ENCODE data around the gene PTPRN2. TPM values are rescaled to one million over a fixed set of nuclear protein-coding genes. Genes with fewer than 3 reads are reported as not detected.
A peak's percentile ranks its signal among the peaks of the same experiment; 100 is the strongest.
"Not testable (repeated sequence)": the region's sequence is repeated elsewhere in the genome, so short reads cannot be mapped to it uniquely, and the experiment has no call there.

Gene PTPRN2
- 7.8 TPM for total RNA-seq

DNA sequence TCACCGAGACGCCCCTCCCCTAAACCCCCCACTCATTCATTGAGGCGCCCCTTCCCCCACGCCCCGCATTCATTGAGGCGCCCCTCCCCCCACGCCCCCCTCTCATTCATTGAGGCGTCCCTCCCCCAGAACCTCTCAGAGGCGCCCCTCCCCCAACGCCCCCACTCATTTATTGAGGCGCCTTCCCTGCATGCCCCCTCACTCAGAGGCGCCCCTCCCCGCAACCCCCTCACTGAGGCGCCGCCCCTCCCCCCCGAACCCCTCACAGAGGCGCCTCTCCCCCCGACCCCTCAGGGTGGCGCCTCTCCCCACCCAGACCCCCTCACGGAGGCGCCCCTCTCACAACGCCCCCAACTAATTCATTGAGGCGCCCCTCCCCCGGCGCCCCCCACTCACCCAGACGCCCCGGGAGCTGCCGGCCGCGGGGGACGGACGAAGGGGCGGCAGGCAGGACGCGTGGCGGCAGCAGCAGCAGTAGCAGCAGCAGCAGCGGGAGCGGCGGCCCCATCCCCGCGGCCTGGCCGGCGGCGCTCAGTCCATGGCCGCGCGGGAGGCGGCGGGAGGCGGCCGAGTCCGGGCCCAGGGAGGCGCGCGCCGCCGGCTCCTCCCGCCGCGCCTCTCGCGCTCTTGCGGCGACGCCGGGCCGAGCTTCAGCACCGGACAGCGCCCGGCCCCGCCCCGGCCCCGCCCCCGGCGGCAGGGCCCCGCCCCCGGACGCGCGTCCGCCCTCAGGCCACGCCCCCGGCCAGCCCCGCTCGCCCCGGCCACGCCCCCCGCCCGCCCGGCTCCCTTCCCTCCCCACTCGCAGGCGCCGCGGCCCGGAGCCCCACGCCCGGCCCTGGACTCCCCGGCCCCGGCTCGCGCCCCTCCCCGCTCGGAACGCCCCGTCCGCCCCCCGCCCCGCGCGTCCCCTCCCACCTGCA, at the start of gene PTPRN2:
Gene PTPRN2 (minus strand): TSS at position 662 of the 923 bp plus-strand sequence.
- peak; percentile 54 for DNase-seq (ENCODE audit: low spot score)

DNA sequence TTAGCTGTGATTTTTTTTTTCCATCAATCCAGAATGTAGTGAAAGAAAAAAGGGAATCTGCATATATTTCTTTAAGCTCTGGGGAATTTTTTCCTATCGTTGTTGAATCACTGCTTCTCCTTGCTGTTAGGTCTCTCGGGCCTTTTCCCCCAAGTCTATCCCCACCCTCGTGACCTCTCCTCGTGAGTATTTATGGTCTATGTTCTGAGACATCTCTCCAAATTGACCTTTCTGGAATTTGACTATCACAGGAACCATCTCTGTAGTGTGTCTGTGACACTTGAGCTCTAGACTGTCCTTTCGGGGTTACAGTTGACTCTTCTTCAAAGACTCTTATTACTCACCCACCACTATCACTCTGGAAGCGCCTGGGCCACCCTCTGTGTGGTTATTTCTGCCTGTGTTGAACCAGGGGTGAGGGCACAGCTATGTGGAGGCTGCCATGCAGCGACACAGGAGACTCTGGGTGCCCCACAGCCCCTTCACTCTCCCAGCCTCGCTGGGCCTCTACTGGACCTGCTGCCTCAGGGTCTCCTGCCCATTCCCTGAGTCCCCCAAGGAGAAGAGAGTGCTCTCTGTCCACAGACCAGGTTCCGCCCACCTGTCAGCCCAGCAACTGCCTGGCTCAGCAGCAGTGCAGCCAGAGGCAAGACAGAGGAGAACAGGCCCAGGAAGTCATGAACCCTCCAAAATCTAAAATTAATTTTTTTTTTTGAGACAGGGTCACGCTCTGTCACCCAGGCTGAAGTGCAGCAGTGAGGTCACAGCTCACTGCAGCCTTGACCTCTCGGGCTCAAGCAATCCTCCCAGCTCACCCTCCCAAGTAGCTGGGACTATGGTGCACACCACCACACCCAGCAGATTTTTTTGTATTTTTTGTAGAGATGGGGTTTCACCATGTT, 45.7 kb upstream of the PTPRN2 start:
- no peak for DNase-seq (ENCODE audit: low spot score)

DNA sequence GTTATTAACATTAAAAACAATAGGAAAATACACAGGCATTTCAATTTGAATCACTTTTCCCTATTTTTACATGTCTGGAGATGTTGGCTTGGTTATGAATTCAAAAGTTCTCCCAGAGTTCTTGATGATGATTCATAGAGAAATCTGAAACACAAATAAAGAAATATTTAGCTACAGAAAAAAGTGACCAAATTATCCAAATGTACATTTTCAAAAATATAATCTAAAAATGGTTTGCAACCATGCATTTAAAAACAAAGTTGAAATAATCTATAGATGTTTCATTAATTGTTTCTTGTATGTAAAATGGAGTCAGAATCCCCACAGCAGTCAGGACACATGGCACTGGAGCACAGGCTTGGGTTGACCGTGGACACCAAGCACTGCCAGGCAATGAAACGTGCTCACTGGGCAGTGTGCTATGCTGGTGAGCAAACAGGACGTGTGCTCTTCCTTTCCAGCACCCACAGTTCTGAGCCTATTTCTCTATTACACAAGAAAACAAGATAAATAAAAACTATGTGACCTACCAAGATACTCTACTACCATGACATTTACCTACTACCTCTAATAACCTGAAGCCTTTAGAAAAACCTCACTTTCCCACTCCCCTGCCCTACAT, 44.1 kb upstream of the PTPRN2 start:
- no peak for DNase-seq (ENCODE audit: low spot score)

DNA sequence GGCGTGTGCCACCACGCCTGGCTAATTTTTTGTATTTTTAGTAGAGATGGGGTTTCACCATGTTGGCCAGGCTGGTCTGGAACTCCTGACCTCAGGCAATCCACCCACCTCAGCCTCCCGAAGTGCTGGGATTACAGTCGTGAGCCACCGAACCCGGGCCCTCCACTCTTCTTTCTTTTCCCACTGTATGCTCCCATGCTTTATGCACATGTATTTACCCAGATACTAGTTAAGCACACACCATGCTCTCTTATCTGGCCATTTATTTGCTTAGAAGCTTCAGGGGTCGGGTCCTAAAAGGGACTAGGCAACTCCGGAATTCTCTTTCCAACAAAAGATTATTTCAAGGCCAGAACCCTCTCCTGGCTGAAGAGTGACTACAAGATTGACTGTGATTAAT, 38.7 kb upstream of the PTPRN2 start:
- not testable (repeated sequence) for DNase-seq (ENCODE audit: low spot score)

DNA sequence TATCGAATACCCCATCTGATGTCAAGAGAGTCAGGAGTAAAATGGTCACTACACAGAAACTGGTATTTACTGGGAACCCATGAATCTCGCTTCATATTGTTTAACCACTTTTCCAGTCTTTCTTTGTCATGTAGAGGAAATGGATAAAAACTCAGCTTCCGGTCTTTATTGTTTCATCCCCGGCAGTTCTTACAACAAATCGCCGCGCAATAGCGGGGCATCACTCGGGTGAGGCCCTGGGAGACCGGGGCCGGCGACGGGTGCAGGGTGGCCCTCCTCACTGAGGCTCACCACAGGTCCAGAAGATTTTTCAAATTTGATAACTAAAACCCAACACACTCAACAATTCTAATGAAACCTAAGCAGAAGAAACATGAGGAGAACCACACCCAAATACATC, 35.6 kb upstream of the PTPRN2 start:
- DNase-seq (ENCODE audit: low spot score), result no peak

DNA sequence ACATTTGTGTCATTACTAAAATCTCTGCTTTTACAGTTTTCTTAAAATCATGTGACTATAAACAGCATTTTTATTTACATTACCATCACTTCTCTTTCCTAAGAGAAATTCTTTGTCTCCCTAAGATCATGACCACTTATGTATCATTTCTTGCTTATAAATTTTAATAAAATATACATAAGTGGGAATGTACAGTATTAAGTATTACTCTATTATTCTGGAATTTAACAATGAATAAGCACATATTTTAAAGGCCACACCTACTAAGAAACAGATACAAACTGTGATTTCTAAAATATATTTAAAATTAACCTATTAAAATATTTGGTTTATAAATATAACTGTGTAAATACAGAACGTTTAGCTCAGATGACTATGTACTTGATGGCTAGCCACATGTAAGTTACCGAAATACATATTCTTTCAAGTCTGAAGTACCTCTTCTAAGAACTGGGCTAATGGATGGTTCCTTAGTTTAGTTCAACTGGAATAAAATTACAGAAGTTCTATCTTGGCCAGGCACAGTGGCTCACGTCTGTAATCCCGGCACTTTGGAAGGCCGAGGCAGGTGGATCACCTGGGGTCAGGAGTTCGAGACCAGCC, 33.3 kb upstream of the PTPRN2 start:
- no peak for DNase-seq (ENCODE audit: low spot score)

DNA sequence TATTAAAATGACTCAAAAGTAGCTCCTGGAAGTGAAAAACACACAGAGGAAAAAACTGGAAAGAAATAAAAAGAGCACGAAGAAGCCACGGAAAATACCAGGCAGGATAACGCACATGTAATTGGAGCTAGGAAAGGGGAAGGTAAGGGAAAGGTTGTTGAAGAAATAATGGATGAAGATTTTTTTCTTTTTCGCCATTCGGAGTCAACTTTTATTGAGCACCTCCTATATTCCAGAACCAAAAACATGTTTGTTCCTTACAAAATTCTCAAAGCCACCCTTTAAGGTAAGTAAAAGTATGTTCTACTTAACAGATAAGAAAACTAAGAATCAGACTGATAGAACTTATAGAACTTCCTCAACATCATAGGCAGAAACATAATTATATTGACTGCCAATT, 32.8 kb upstream of the PTPRN2 start:
- no peak for DNase-seq (ENCODE audit: low spot score)

DNA sequence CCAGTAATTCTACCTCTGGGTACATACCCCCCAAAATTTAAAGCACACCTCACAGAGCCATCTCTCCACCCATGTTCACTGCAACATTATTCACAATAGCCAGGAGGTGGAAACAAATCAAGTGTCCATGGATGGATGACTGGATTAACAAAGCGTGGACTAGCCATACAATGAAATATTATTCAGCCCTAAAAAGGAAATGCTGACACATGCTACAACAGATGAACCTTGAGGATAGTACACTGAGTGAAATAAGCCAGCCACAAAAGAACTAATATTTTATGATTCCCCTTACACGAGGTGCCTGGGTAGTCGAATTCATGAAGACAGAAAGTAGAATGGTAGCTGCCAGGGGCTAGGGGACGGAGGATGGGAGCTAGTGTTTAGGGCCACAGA, 31.1 kb upstream of the PTPRN2 start:
- DNase-seq (ENCODE audit: low spot score), result no peak

DNA sequence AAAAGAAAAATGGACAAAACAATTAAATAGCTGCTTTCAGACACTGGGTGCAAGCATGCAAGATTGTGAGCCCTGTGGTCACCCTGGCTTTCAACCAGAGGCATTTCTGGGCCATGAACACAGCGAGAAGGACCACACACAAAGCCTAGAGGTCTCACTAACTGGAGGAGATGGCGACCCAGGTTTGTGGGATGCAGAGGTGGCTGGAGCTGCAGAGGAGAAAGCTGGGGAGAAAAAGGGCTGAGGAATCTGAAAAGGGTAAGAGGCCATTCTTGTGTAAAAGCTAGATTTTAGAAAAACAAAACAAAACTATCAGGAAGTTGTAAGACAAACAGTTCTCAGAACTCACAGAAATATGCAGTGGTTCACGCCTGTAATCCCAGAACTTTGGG, 30.1 kb upstream of the PTPRN2 start:
- DNase-seq (ENCODE audit: low spot score), result no peak

DNA sequence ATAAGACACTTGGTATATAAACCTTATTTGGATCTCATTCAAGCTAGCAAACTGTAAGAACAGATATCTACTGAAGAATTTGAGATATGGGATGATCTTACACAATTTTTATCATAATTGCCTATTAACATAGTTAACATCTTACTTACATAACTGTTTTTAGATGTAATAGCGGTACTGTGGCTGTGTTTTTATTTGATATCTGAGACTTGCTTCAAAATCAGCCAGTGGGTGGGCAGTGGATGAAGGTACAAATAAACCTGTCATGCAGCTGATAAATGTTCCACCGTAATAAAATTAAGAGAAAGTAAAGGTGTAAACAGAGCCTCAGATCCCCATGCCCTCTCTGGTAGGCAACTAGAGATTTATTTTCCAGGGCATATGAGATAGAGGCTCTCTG, 28.4 kb upstream of the PTPRN2 start:
- DNase-seq (ENCODE audit: low spot score), result no peak

DNA sequence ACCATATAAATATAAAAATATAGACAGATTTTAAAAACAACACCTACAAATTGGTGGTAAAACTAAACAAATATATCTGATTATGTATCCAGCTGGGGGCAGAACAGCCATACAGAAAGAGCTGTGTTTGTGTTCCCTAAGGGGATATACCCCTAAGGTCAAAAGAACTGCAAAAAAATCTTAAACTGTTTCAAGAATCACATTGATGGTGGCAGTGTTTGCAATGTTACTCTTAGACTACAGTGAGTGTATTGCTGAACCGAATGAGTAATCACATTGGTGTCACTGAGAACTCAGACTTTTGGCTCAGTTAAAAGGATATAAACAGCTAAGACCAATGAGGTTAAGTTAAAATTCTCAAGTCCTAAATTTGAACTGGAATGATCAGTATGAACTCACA, 27.1 kb upstream of the PTPRN2 start:
- DNase-seq (ENCODE audit: low spot score), result no peak

DNA sequence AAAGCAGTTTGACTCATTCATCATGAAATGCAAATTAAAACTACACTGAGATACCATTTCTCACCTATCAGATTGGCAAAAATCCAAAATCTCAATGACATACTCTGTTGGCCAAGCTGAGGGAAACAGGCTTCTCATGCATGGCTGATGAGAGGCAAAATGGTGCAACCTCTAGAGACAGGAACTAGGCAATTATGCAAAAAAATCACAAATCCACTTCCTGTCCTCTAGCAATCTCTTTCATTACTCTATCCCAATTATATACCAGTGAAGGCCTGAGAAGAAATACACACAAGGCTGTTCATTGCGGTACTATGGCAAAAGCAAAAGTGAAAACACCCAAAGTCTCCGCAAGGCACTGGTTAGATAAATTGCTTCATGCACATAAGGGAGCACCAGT, 25.9 kb upstream of the PTPRN2 start:
- DNase-seq (ENCODE audit: low spot score), result no peak

DNA sequence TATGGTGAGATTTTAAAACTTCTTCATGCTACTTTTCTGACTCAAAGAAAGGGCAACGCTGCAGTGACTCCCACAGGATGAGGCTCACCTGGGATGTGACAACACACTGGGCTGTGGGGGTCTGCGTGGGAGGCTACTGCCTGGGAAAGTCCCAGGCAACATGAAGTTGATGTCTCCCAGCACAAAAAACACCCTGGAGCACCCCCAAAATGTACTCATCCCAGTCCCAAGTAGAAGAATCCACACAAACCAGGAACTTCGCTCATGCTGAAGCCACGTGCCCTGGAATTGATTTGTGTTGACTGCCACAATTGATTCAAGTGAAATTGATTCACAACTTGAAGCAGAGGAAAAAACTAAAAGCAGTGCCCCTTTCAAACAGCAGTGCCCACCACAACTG, 24.9 kb upstream of the PTPRN2 start:
- DNase-seq (ENCODE audit: low spot score), result no peak

DNA sequence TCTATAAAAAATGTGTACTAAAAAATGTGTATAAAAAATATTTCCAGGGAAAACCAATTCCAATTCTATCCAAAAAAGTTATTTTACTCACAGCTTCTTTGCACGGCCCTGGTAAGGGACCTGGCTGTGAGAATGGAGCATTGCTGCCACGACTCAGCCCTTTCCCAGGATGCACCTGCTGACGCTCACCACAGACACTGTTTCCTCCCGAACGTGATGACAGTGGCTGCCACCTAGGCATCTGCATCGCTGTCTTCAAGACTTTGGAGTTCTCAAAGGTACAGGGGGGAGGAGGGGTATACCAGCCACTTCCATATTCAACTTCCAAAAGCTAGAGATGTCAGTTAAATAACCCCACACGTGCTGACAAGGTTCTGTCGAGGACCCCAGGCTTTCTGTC, 23.9 kb upstream of the PTPRN2 start:
- DNase-seq (ENCODE audit: low spot score), result no peak

DNA sequence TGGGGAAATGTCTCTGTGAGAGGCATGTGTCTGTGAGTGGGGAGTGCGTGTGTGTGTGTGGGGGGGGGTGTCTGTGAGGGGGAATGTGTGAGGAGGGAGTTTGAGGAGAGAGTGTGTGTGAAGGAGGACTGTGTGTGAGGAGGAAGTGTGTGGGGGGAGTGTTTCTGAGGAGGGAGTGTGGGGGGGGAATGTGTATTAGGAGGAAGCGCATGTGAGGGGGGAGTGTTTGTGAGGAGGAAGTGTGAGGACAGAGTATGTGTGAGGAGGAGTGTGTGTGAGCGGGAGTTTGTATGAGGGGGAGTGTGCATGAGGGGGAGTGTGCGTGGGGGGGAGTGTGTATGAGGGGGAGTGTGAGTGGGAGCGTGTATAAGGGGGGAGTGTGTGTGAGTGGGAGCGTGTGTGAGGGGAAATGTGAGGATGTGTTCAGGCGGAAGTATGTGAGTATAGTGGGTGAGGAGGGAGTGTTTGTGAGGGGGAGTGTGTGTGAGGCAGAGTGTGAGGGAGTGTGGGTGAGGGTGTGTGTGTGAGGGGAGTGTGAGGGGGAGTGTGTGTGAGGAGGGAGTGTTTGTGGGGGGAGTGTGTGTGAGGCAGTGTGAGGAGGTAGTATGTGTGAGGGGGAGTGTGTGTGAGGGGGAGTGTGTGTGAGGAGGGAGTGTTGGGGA, 21.8 kb upstream of the PTPRN2 start:
- peak; percentile 17 for DNase-seq (ENCODE audit: low spot score)

DNA sequence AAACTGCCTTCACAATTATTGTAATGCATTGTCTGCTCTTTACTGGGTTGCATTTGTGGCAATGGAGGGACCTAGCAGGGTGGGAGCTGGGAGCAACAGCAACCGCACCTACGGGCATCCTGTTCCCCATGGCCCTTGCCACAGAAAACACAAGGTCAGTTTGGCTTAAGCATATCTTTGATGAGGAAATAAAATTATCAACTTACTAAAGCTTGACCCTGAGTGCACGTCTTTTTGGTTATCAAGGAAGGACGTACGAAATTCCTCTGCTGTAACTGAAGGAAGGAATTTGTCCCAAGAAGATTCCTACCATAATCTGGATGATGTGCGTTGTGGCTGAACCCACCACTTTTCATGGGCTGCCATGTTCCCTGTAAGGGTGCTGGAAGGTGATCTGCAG, 19.9 kb upstream of the PTPRN2 start:
- peak; percentile 0 for DNase-seq (ENCODE audit: low spot score)

DNA sequence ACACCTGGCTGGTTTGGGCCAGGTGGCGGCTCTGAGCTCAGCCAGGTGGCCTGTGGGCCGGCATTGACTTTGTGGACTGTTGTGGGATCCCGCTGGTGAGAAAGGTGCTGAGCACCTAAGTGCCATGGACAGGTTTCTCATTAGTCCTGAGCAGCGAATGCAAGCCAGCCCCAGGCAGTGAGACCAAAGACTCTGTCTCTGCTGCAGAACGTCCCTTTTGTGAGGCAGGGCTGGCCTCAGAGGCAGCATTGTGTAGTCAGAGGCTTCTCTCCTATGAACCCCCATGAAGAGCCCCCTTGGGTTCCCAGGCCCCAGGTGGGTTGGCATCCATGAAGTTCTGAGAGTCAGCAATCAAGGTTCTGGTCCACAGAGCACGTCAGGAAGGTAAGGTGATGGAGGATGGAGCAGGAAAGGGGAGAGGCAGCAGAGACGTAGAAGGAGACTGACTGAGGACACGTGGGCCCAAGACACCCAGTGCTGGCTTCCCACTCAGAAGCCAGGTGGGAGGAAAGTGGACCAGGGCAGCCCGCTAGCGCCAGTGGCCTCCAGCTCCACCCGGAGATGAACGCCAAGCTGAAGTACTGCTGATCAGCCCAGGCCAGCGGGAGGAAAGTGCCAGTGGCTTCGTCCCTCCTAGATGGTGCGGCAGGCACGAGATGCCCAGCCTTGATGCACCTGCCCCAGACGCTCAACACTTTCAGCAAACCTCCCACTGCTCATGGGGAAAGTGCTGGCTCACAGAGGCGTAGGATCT, 19.2 kb upstream of the PTPRN2 start:
- peak; percentile 26 for DNase-seq (ENCODE audit: low spot score)

DNA sequence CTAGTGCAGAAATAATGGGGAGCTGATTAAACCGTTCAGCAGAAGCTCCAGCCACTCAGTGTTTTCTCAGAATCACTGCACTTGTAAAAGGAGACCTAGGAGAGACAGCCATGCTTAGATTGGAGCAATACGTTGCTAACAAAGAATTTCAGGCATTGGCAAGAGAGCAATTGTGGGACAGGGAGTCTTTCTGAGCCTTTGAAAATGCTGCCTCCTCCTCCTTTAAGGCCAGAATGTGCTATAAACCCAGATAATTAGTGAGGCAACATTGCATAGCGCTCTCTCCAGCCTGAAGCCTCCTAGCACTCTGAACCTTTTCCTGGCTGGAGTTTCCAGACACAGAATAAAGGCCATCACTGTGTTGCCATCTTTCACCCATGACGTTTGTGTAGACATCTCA, 18.5 kb upstream of the PTPRN2 start:
- no peak for DNase-seq (ENCODE audit: low spot score)

DNA sequence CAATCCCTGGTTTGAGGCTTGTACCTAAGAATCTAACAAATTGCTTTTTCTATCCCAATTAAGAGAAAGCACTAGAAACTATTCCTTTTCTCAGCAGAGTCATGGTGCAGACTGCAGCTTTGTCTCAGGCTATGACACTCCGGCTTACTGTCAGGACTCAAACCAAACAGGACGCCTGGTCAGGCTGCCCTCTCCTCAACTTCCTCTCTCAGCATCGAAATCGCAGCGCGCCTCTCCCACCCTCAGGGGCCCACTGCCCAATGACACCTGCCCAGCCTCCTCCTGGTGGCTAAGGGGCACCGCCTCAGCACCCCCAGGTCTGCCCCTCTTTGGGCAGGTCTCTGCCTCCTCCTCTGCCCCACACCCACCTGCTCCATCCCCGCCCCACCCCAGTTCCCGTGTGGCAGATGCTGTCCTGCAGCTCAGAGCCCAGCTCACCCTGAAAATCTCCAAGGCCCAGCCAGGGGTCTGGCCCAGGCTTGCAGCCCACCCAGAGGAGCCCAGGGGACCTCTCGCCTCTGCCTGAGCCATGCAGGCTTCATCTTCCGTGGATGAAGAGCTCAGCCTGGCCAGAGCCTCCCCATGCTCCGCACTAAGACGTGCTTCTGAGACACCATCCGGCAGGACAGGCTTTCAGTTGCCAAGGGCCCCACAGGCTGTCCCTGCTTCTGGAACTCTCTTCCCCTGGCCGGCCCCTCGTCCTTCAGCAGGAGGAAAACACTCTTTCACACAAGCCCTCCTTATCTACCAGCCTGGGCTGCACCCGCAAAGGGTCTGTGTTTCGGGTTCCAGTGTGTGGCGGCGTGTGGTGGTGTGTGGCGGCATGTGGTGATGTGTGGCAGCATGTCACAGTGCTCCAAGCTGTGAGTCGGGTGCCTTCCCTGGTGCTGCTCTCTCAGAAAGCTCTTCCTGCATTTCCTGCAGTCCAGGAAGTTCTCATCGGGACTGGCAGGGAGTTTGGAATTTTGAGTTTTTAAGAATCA, 16.4 kb upstream of the PTPRN2 start:
- peak; percentile 34 for DNase-seq (ENCODE audit: low spot score)
